GM23338 (cell line): ENCODE measurements around the gene KIR2DL4.
"Not testable (repeated sequence)": the region's sequence is repeated elsewhere in the genome, so short reads cannot be mapped to it uniquely, and the experiment has no call there.

Source experiments
- CREB1 ChIP-seq: fragments of 250-450 bp; sonication (Bioruptor Pico); IDR thresholded peaks from 2 replicates; pipeline ENCODE4 v1.5.0; 2020; ENCODE audit warnings: low read depth, mild to moderate bottlenecking, moderate library complexity
- CTCF ChIP-seq, 2 experiments: fragments of 200-600 bp in 1 of 2; sonication (generic) in 1 of 2; conservative IDR thresholded peaks; 2 replicates each; pipeline versions ENCODE4 v1.5.1 to v1.6.1; 2016 to 2017; ENCODE audit warnings: antibody characterized with exemption in 2 of 2, low read depth in 2 of 2, mild to moderate bottlenecking in 2 of 2, moderate library complexity in 1 of 2
- EZH2phosphoT487 ChIP-seq: fragments of 200-600 bp; sonication (generic); IDR thresholded peaks from one replicate; pipeline ENCODE4 v1.8.1; 2018; ENCODE audit warnings: antibody characterized with exemption; ENCODE audit not compliant: unreplicated experiment
- POLR2AphosphoS5 ChIP-seq: IDR thresholded peaks from 2 replicates; pipeline ENCODE4 v1.6.1; 2016; ENCODE audit warnings: antibody characterized with exemption, low read depth
- REST ChIP-seq: IDR thresholded peaks from one replicate; pipeline ENCODE4 v1.6.1; 2018; ENCODE audit warnings: antibody characterized with exemption; ENCODE audit not compliant: unreplicated experiment
- ZNF114 ChIP-seq: fragments of 250-450 bp; sonication (Bioruptor Pico); IDR thresholded peaks from 2 replicates; pipeline ENCODE4 v1.5.0; 2020; ENCODE audit warnings: mild to moderate bottlenecking, moderate library complexity

DNA sequence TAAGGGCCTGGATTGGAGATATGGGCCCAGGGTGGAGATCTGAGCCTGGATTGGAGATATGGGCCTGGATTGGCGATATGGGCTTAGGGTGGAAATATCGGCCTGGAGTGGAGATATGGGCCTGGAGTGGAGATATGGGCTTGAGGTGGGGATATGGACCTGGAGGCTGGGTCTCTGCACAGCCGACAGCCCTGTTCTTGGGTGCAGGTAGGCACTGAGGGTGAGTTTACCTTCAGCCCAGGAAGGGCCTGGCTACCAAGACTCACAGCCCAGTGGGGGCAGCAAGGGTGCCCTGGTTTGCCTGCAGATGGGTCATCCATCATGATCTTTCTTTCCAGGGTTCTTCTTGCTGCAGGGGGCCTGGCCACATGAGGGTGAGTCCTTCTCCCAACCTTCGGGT, 32.9 kb upstream of the KIR2DL4 start:
- TF ChIP-seq EZH2phosphoT487; POLR2AphosphoS5; CTCF (conservative IDR thresholded peaks at IDR 0.05; ENCODE audit: low read depth in 2 of 2); CREB1; REST; ZNF114: not testable (repeated sequence)
